WTC11 (cell line): ENCODE results near the gene PPM1D.

Experiments used
- ATF6 ChIP-seq: sonication (generic); formaldehyde crosslinking; IDR thresholded peaks from 2 replicates; pipeline ENCODE4 v1.8.1; 2023; ENCODE audit warnings: mild to moderate bottlenecking, missing genetic modification reagents
- E2F4 ChIP-seq: sonication (generic); formaldehyde crosslinking; IDR thresholded peaks from 2 replicates; pipeline ENCODE4 v1.8.1; 2022; ENCODE audit warnings: low read depth, mild to moderate bottlenecking, moderate library complexity, missing genetic modification reagents, borderline replicate concordance
- E2F5 ChIP-seq: sonication (generic); formaldehyde crosslinking; IDR thresholded peaks from 2 replicates; pipeline ENCODE4 v1.8.1; 2022; ENCODE audit warnings: mild to moderate bottlenecking, moderate library complexity, missing genetic modification reagents
- ETV6 ChIP-seq: sonication (generic); formaldehyde crosslinking; IDR thresholded peaks from 2 replicates; pipeline ENCODE4 v1.8.1; 2022; ENCODE audit warnings: mild to moderate bottlenecking, missing genetic modification reagents
- KAT7 ChIP-seq: sonication (generic); formaldehyde crosslinking; IDR thresholded peaks from 2 replicates; pipeline ENCODE4 v1.8.1; 2023; ENCODE audit warnings: missing genetic modification reagents, mild to moderate bottlenecking, borderline replicate concordance
- USF2 ChIP-seq: sonication (generic); formaldehyde crosslinking; IDR thresholded peaks from 2 replicates; pipeline ENCODE4 v1.8.1; 2023; ENCODE audit warnings: mild to moderate bottlenecking, missing genetic modification reagents, moderate library complexity
- ZNF425 ChIP-seq: fragments of 250-450 bp; sonication (Bioruptor Pico); conservative IDR thresholded peaks from 2 replicates; pipeline ENCODE4 v1.9.0; 2021; ENCODE audit warnings: mild to moderate bottlenecking
- ZNF512 ChIP-seq: sonication (generic); formaldehyde crosslinking; IDR thresholded peaks from 2 replicates; pipeline ENCODE4 v1.8.1; 2022; ENCODE audit warnings: missing genetic modification reagents, borderline replicate concordance
- TF ChIP-seq, protein P1 (sequence below): fragments of 200-600 bp; IDR thresholded peaks from 2 replicates; pipeline ENCODE4 v1.8.0; 2022; ENCODE audit warnings: antibody characterized with exemption

DNA sequence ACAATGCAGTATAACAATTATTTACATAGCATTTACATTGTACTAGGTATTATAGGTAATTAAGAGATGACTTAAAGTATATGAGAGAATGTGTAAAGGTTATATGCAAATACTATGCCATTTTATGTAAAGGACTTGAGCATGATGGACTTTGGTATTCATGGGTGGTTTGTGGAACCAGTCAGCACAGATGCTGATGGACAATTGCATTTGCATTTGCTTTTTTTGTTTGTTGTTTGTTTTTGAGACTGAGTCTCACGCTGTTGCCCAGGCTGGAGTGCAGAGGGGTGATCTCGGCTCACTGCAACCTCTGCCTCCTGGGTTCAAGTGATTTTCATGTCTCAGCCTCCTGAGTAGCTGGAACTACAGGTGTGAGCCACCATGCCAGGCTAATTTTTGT, 113.6 kb downstream of the PPM1D start:
- TF ChIP-seq, protein P1, sequence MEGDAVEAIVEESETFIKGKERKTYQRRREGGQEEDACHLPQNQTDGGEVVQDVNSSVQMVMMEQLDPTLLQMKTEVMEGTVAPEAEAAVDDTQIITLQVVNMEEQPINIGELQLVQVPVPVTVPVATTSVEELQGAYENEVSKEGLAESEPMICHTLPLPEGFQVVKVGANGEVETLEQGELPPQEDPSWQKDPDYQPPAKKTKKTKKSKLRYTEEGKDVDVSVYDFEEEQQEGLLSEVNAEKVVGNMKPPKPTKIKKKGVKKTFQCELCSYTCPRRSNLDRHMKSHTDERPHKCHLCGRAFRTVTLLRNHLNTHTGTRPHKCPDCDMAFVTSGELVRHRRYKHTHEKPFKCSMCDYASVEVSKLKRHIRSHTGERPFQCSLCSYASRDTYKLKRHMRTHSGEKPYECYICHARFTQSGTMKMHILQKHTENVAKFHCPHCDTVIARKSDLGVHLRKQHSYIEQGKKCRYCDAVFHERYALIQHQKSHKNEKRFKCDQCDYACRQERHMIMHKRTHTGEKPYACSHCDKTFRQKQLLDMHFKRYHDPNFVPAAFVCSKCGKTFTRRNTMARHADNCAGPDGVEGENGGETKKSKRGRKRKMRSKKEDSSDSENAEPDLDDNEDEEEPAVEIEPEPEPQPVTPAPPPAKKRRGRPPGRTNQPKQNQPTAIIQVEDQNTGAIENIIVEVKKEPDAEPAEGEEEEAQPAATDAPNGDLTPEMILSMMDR = no peak
- no peak for TF ChIP-seq ZNF512 (CRISPR knock-in tag)
- no peak for TF ChIP-seq ZNF425 (CRISPR knock-in tag)
- no peak for TF ChIP-seq ATF6 (CRISPR knock-in tag)
- no peak for TF ChIP-seq USF2 (CRISPR knock-in tag)
- no peak for TF ChIP-seq ETV6 (CRISPR knock-in tag)
- no peak for TF ChIP-seq E2F5 (CRISPR knock-in tag)
- TF ChIP-seq E2F4 (CRISPR knock-in tag) = no peak
- no peak for TF ChIP-seq KAT7 (CRISPR knock-in tag)
